CD4-positive, CD25-positive, alpha-beta regulatory T cell (primary cell): ENCODE results near the gene CAPN14. TPM values are rescaled to one million over a fixed set of nuclear protein-coding genes. Genes with fewer than 3 reads are reported as not detected.
A peak's percentile ranks its signal among the peaks of the same experiment; 100 is the strongest.

Experiments used
- ATAC-seq, 2 donors: fragments of 150-1000 bp; cut with Tn5 transposase; one replicate each; pipeline ENCODE4 v1.10.0; 2021; ENCODE audit warnings: low read depth in 2 of 2, moderate number of reproducible peaks in 2 of 2, moderate library complexity in 1 of 2
- DNase-seq, 3 donors: peaks; one replicate each; pipeline versions ENCODE4 v3.0.0 to v3.0.0-alpha.2; 2012 to 2022; ENCODE audit warnings: mixed read lengths in 1 of 3
- H3K27ac ChIP-seq: one replicate; pipeline ENCODE4 v1.7.0; 2013; ENCODE audit warnings: mild to moderate bottlenecking, low read length; ENCODE audit not compliant: insufficient read depth, poor library complexity, severe bottlenecking
- H3K27me3 ChIP-seq: one replicate; pipeline ENCODE4 v1.7.0; 2013; ENCODE audit warnings: low read length; ENCODE audit not compliant: control insufficient read depth, insufficient read depth
- H3K36me3 ChIP-seq: one replicate; pipeline ENCODE4 v1.7.0; 2013; ENCODE audit warnings: mild to moderate bottlenecking, low read length, moderate library complexity; ENCODE audit not compliant: control insufficient read depth, insufficient read depth
- H3K4me1 ChIP-seq: 2 replicates; pipeline ENCODE4 v1.7.0; 2013; ENCODE audit warnings: mild to moderate bottlenecking, low read length; ENCODE audit not compliant: insufficient read depth, control insufficient read depth, poor library complexity, severe bottlenecking
- H3K4me3 ChIP-seq: one replicate; pipeline ENCODE4 v1.7.0; 2013; ENCODE audit warnings: low read depth, mild to moderate bottlenecking, low read length, moderate library complexity
- H3K9me3 ChIP-seq, 2 experiments: 1 replicate in 1 of 2; 2 replicates in 1 of 2; pipeline ENCODE4 v1.7.0; 2013; ENCODE audit warnings: low read length in 2 of 2, mild to moderate bottlenecking in 1 of 2, moderate library complexity in 1 of 2; ENCODE audit not compliant: control insufficient read depth in 2 of 2
- H3K27ac Mint-ChIP-seq, 3 donors: one replicate each; pipeline ENCODE4 v1.8.0; 2020 to 2022; ENCODE audit warnings: mild to moderate bottlenecking in 3 of 3, mixed read lengths in 3 of 3, moderate library complexity in 2 of 3
- H3K27me3 Mint-ChIP-seq: one replicate; pipeline ENCODE4 v1.8.0; 2022; ENCODE audit warnings: mild to moderate bottlenecking, mixed read lengths
- H3K36me3 Mint-ChIP-seq: one replicate; pipeline ENCODE4 v1.8.0; 2020; ENCODE audit warnings: mixed read lengths
- H3K4me1 Mint-ChIP-seq, 4 donors: one replicate each; pipeline ENCODE4 v1.8.0; 2020 to 2022; ENCODE audit warnings: mixed read lengths in 4 of 4, mild to moderate bottlenecking in 1 of 4
- H3K4me3 Mint-ChIP-seq, 4 donors: one replicate each; pipeline ENCODE4 v1.8.0; 2020 to 2022; ENCODE audit warnings: mild to moderate bottlenecking in 4 of 4, mixed read lengths in 4 of 4, moderate library complexity in 3 of 4
- H3K9me3 Mint-ChIP-seq, 7 donors: one replicate each; pipeline ENCODE4 v1.8.0; 2020 to 2022; ENCODE audit warnings: mixed read lengths in 7 of 7, mild to moderate bottlenecking in 3 of 7, moderate library complexity in 2 of 7
- polyA plus RNA-seq, 4 donors: library from polyadenylated mRNA; unstranded; fragments of 300-500 nt; fragmentation: Illumina TruSeq; gene quantifications; one replicate each; pipeline ENCODE4 v1.2.3, GENCODE V29; 2021
- total RNA-seq: library from RNA; stranded (reverse); gene quantifications from one replicate; pipeline ENCODE4 v1.2.3, GENCODE V29; 2022

Gene CAPN14
- total and polyA plus RNA-seq, 5 donors from 2014 or later = 0.08 to 0.20 (median 0.10) TPM; not detected in 2

DNA sequence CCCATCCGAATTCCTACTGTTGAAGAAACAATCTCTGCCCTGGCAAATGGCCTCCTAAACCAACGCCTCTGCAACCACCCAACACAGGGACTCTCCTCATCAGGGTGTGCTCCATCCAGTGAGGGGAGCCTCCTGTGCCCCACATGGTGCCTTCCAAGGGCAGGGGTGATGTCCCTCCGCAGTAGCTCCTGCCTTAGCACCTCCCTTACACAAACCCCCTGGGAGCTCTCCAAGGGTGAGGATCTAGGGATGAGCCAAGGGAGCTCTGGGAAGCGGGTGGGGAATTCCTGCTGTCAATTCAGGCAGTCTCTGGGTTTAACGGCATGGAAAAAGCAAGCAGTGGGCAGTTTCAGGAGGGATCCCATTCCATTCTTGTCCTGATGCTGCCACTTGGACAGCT is 82.8 kb downstream of the CAPN14 start:
- Histone ChIP-seq H3K4me3 (no peak overlapping the region), H3K4me1 (peaks cover 15% of the 10 kb centered on the region), H3K9me3 (no peaks in the 10 kb centered on the region), H3K27ac (no peak overlapping the region), H3K27me3 (peaks cover 34% of the 10 kb centered on the region), H3K36me3 (no peaks in the 10 kb centered on the region)
- Mint-ChIP-seq H3K4me3 (no peak overlapping the region), H3K4me1 (peaks cover 0 to 9% (median 5%) of the 10 kb centered on the region in 4 donors), H3K36me3 (no peaks in the 10 kb centered on the region), H3K27me3 (peaks cover 45% of the 10 kb centered on the region), H3K9me3 (peaks cover 0 to 2% (median 0%) of the 10 kb centered on the region in 7 donors), H3K27ac (no peak overlapping the region)
- no peak for DNase-seq
- no peak for ATAC-seq

DNA sequence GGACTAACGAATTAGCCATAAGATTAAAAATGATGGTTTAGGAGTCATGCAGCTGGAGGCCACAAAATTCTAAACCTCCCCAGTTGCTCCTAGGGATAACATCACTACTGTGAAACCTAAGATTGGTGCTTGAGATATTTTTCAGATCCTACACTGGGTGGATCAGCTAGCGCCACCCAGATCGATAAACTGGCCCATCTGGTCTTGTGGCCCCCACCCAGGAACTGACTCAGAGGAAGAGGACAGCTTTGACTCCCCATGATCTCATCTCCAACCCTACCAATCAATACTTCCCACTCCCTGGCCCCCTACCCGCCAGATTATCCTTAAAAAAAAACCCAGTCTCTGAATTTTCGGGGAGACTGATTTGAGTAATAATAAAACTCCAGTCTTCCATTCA is 84.5 kb downstream of the CAPN14 start:
- Mint-ChIP-seq H3K36me3 (no peaks in the 10 kb centered on the region), H3K27ac (no peak overlapping the region), H3K27me3 (peaks cover 43% of the 10 kb centered on the region), H3K4me3 (no peak overlapping the region), H3K4me1 (peaks cover 0 to 8% (median 5%) of the 10 kb centered on the region in 4 donors), H3K9me3 (peaks cover 0 to 2% (median 0%) of the 10 kb centered on the region in 7 donors)
- Histone ChIP-seq H3K4me1 (peaks cover 8% of the 10 kb centered on the region), H3K9me3 (no peaks in the 10 kb centered on the region), H3K36me3 (no peaks in the 10 kb centered on the region), H3K4me3 (no peak overlapping the region), H3K27me3 (peaks cover 29% of the 10 kb centered on the region), H3K27ac (no peak overlapping the region)
- DNase-seq (no peak), ATAC-seq (no peak)

DNA sequence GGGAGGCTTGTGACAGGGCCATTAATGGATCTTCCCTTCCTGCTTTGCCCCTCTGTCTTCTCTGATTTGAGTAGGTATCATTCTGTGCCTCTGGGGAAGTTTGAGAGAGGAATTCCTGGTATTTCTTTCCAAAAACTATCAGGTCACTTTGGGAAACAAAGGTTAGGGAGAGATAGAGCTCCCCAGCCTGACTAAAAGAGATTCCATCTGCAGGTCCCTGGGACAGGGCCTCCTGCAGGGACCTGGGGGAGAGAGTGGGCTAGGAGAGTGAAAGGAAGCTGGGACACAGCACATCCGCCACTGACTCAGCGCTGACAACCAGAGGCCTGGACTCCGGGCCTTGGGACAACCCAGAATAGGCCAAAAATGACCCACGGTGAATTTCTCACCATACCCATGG is 85.4 kb downstream of the CAPN14 start:
- Mint-ChIP-seq H3K9me3 (peaks cover 0 to 1% (median 0%) of the 10 kb centered on the region in 7 donors), H3K4me1 (peaks cover 0 to 4% (median 3%) of the 10 kb centered on the region in 4 donors), H3K36me3 (no peaks in the 10 kb centered on the region), H3K4me3 (no peak overlapping the region), H3K27ac (no peak overlapping the region), H3K27me3 (peaks cover 39% of the 10 kb centered on the region)
- no peak overlapping the region for H3K27ac ChIP-seq
- no peak overlapping the region for H3K4me3 ChIP-seq
- no peaks in the 10 kb centered on the region for H3K36me3 ChIP-seq
- H3K27me3 ChIP-seq = peaks cover 26% of the 10 kb centered on the region
- no peaks in the 10 kb centered on the region for H3K4me1 ChIP-seq
- DNase-seq (no peak), ATAC-seq (no peak)
- no peaks in the 10 kb centered on the region for H3K9me3 ChIP-seq

DNA sequence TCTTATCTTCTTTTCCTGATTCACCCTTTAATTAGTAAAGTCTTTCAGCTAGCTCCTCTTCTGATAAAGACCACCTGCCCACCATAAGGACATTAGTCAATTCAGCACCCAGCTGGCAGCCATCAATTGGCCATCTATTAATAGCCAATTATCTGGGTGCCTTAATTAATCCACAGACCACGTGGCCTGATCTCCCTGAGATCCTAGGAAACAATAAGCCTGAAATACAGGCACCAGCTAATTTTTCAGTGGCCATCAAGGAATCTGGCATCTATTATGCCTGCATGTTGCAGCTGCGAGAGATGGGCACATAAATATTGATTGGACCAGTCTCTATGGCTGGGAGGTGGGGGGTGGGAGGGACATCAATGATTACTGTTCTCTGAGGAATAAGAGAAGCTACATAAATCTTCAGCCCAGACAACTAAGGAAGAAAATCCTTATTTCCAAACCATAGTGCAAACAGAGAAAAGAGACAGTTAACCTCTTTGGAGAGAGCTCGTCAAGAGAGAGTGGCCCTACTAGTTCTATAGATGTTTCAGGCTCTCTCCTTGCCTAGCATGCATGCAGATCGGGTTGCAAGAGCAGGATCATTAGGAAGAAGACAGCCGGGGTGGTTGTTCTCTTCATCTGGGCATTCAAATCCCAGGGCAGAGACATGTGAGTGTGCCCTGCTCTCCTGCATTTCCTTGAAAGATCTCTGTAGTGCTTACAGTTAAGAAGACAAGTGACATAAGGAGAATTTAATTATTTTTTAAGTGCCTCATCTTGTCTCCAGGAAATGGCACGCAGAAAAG is 87.7 kb downstream of the CAPN14 start:
- ATAC-seq (no peak), DNase-seq (no peak)
- Mint-ChIP-seq H3K4me1 (no peaks in the 10 kb centered on the region), H3K27me3 (peaks cover 16% of the 10 kb centered on the region), H3K9me3 (no peaks in the 10 kb centered on the region), H3K4me3 (no peak overlapping the region), H3K36me3 (no peaks in the 10 kb centered on the region), H3K27ac (no peak overlapping the region)
- no peaks in the 10 kb centered on the region for H3K4me1 ChIP-seq
- peaks cover 6% of the 10 kb centered on the region for H3K27me3 ChIP-seq
- H3K4me3 ChIP-seq = no peak overlapping the region
- no peak overlapping the region for H3K27ac ChIP-seq
- H3K36me3 ChIP-seq = no peaks in the 10 kb centered on the region
- no peaks in the 10 kb centered on the region for H3K9me3 ChIP-seq

DNA sequence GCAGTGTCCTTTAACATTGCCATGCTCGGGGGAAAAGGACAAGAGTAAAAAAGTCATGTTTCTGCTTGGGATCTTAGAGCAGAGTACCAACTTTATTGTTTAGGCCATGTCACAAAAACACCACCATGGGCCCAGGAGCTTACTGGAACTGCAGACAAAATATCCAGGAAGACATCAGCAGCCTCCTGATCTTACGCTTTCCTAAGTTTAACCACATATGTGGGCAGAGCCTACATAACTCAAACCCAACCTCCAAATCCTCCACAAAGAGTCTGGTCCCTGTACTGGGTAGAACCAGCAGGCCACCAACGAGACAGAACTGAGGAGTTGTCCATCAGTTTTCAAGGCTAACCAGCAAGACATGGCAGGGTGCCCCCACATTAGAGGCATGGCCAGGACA is 89.4 kb downstream of the CAPN14 start:
- no peak overlapping the region for H3K4me3 Mint-ChIP-seq
- Histone ChIP-seq H3K4me3 (no peak overlapping the region), H3K27ac (no peak overlapping the region), H3K9me3 (no peaks in the 10 kb centered on the region), H3K36me3 (no peaks in the 10 kb centered on the region), H3K27me3 (peaks cover 6% of the 10 kb centered on the region), H3K4me1 (no peaks in the 10 kb centered on the region)
- DNase-seq (no peak), ATAC-seq (no peak)
- H3K4me1 Mint-ChIP-seq = no peaks in the 10 kb centered on the region
- no peak overlapping the region for H3K27ac Mint-ChIP-seq
- peaks cover 5% of the 10 kb centered on the region for H3K27me3 Mint-ChIP-seq
- H3K9me3 Mint-ChIP-seq = peaks cover 0 to 1% (median 0%) of the 10 kb centered on the region in 7 donors
- H3K36me3 Mint-ChIP-seq = no peaks in the 10 kb centered on the region

DNA sequence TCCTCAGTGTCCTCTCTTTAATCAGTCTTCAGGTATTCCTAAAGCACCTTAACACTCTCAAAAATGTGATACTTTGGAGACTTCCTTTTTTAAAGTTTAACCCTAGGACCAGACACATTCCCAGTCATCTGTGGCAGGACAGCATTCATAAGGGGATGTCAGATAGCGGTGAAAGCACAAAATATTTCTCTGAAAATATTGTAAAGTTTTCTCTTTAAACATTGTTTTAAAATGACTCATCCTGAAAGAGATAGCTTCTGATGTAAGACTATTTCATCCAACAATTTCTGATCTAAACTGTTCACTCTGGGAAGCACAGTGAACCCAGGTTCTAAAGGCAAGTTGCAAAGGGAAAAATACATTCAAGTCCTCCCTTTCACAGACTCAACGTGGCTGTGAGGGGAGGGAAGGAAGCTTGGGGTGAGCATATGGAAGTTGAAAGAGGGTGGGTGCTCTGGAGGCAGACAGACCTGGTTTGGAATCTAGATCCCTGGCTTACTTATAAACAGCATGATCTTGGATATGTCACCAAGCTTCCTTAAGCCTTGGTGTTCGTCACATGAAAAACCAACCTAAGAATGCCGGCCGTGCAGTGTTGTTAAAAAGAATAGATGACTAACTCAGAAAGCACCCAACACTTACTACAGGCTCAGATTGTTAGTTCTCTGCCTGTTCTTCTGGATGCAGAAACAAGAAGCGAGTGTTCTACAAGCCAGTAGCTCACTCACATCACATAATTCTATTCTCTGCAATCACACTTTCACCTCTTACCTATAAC is 91.2 kb downstream of the CAPN14 start:
- Histone ChIP-seq H3K4me1 (no peaks in the 10 kb centered on the region), H3K9me3 (no peaks in the 10 kb centered on the region), H3K27me3 (peaks cover 2% of the 10 kb centered on the region), H3K27ac (no peak overlapping the region), H3K4me3 (no peak overlapping the region), H3K36me3 (no peaks in the 10 kb centered on the region)
- no peak for DNase-seq
- no peak overlapping the region for H3K4me3 Mint-ChIP-seq
- H3K27me3 Mint-ChIP-seq = peaks cover 5% of the 10 kb centered on the region
- no peaks in the 10 kb centered on the region for H3K36me3 Mint-ChIP-seq
- no peak for ATAC-seq
- H3K27ac Mint-ChIP-seq = no peak overlapping the region
- no peaks in the 10 kb centered on the region for H3K4me1 Mint-ChIP-seq
- H3K9me3 Mint-ChIP-seq = peaks cover 0 to 1% (median 0%) of the 10 kb centered on the region in 7 donors

DNA sequence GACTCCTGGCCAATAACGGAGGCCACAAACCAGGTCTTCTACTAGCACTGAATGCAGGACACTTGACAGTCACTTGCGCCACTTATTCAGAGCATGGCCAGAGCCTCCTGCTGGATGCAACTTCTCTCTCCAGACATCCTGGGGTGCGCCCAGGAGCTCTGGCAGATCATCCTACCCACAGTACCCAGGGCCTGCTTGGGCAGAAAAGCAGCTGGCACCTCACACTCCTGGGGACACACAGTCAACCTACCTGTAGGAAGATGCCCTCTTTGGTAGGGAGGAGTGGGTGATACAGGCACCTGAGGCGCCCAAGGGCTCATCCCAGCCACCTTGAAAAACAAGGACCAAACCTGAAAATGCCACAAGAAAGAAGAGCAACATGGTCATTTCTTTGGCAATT is 92.4 kb downstream of the CAPN14 start:
- Histone ChIP-seq H3K27me3 (peaks cover 2% of the 10 kb centered on the region), H3K36me3 (no peaks in the 10 kb centered on the region), H3K4me3 (no peak overlapping the region), H3K4me1 (no peaks in the 10 kb centered on the region), H3K27ac (no peak overlapping the region), H3K9me3 (no peaks in the 10 kb centered on the region)
- ATAC-seq (no peak), DNase-seq (no peak)
- Mint-ChIP-seq H3K4me3 (no peak overlapping the region), H3K27ac (peak overlapping the region in 1 of 3 donors; percentile 63), H3K27me3 (peaks cover 5% of the 10 kb centered on the region), H3K4me1 (no peaks in the 10 kb centered on the region), H3K36me3 (no peaks in the 10 kb centered on the region), H3K9me3 (peaks cover 0 to 1% (median 0%) of the 10 kb centered on the region in 7 donors)
